SK-N-SH (cell line): ENCODE results near the gene ACTL6A. TPM values are rescaled to one million over a fixed set of nuclear protein-coding genes. Genes with fewer than 3 reads are reported as not detected.

Experiments
- CTCF ChIA-PET: fragments of 300-600, 350-600 bp; formaldehyde crosslinking; extraction: SDS; loops from one replicate; lab custom pipeline; 2021; lab: Yijun Ruan, JAX
- POLR2A ChIA-PET: fragments of 350-600 bp; sonication (Branson Sonifier 250); formaldehyde crosslinking; extraction: SDS; loops from one replicate; lab custom pipeline; 2020; ENCODE audit warnings: antibody characterized with exemption, inconsistent platforms; lab: Yijun Ruan, JAX
- DNase-seq: peaks from one replicate; pipeline ENCODE4 v3.0.0; 2012
- H2AFZ ChIP-seq: fragments of 200-600 bp; sonication (generic); 2 replicates; pipeline ENCODE4 v1.8.1; 2016; ENCODE audit warnings: antibody characterized with exemption, mild to moderate bottlenecking, low read depth
- H3F3A ChIP-seq: fragments of 200-600 bp; sonication (generic); replicated peaks from 2 replicates; pipeline ENCODE3; 2016; ENCODE audit warnings: antibody characterized with exemption, mild to moderate bottlenecking; ENCODE audit not compliant: insufficient read depth
- H3K27ac ChIP-seq, 2 experiments: fragments of 200-500 bp in 1 of 2; fragments of 200-600 bp in 1 of 2; sonication (Bioruptor generic) in 1 of 2; sonication (generic), shearing (Covaris generic) in 1 of 2; 2 replicates each; pipeline versions ENCODE4 v1.5.1 to v1.6.1; 2014 to 2016; ENCODE audit warnings: low read depth in 2 of 2, inconsistent platforms in 1 of 2, low read length in 1 of 2, mild to moderate bottlenecking in 1 of 2, mixed read lengths in 1 of 2
- H3K27me3 ChIP-seq: fragments of 200-600 bp; sonication (generic), shearing (Covaris generic); 2 replicates; pipeline ENCODE4 v1.6.1; 2016; ENCODE audit warnings: mixed run types; ENCODE audit not compliant: insufficient read depth
- H3K36me3 ChIP-seq, 2 experiments: fragments of 200-500 bp in 1 of 2; fragments of 200-600 bp in 1 of 2; sonication (Bioruptor generic) in 1 of 2; sonication (generic) in 1 of 2; replicated peaks in 1 of 2; 2 replicates each; pipeline versions ENCODE3 to v1.5.1; 2014 to 2016; ENCODE audit warnings: low read length in 1 of 2, mild to moderate bottlenecking in 1 of 2; ENCODE audit not compliant: insufficient read depth in 2 of 2, control insufficient read depth in 1 of 2
- H3K4me1 ChIP-seq, 2 experiments: fragments of 200-500 bp in 1 of 2; fragments of 200-600 bp in 1 of 2; sonication (Bioruptor generic) in 1 of 2; sonication (generic), shearing (Covaris generic) in 1 of 2; 2 replicates each; pipeline versions ENCODE4 v1.5.1 to v1.6.1; 2014 to 2016; ENCODE audit warnings: low read depth in 1 of 2, low read length in 1 of 2, mixed run types in 1 of 2; ENCODE audit not compliant: insufficient read depth in 2 of 2, control insufficient read depth in 1 of 2
- H3K4me2 ChIP-seq: fragments of 200-600 bp; sonication (generic), shearing (Covaris generic); 2 replicates; pipeline ENCODE4 v1.6.1; 2017; ENCODE audit warnings: mixed run types
- H3K4me3 ChIP-seq, 2 experiments: fragments of 200-500 bp in 1 of 2; fragments of 200-600 bp in 1 of 2; sonication (Bioruptor generic) in 1 of 2; sonication (generic), shearing (Covaris generic) in 1 of 2; 2 replicates each; pipeline versions ENCODE4 v1.5.1 to v1.8.1; 2014 to 2016; ENCODE audit warnings: low read depth in 2 of 2, inconsistent platforms in 1 of 2, low read length in 1 of 2, mild to moderate bottlenecking in 1 of 2, mixed read lengths in 1 of 2, moderate library complexity in 1 of 2
- H3K79me2 ChIP-seq: fragments of 200-600 bp; sonication (generic); 2 replicates; pipeline ENCODE4 v1.8.1; 2017; ENCODE audit warnings: mild to moderate bottlenecking; ENCODE audit not compliant: insufficient read depth
- H3K9ac ChIP-seq: fragments of 200-600 bp; sonication (generic); 2 replicates; pipeline ENCODE4 v1.6.1; 2017; ENCODE audit warnings: mixed run types
- H3K9me2 ChIP-seq: fragments of 200-600 bp; sonication (generic); 2 replicates; pipeline ENCODE4 v1.6.1; 2017; ENCODE audit warnings: mixed run types
- H3K9me3 ChIP-seq: fragments of 200-600 bp; sonication (generic); 2 replicates; pipeline ENCODE4 v1.6.1; 2017; ENCODE audit warnings: mixed run types, mild to moderate bottlenecking, moderate library complexity
- H4K20me1 ChIP-seq: fragments of 200-600 bp; sonication (generic); 2 replicates; pipeline ENCODE4 v1.6.1; 2017; ENCODE audit warnings: mild to moderate bottlenecking, mixed run types; ENCODE audit not compliant: insufficient read depth
- ELF1 ChIP-seq: IDR thresholded peaks from 2 replicates; pipeline ENCODE4 v1.4.0; 2012
- FOSL2 ChIP-seq: IDR thresholded peaks from 2 replicates; pipeline ENCODE4 v1.4.0; 2012; ENCODE audit warnings: low read depth, mild to moderate bottlenecking, moderate library complexity, borderline replicate concordance
- FOXM1 ChIP-seq: IDR thresholded peaks from 2 replicates; pipeline ENCODE4 v1.4.0; 2012; ENCODE audit warnings: low read depth, mild to moderate bottlenecking
- GABPA ChIP-seq: IDR thresholded peaks from 2 replicates; pipeline ENCODE4 v1.4.0; 2012; ENCODE audit warnings: low read depth, mild to moderate bottlenecking
- GATA2 ChIP-seq: sonication (generic); formaldehyde crosslinking; IDR thresholded peaks from 2 replicates; pipeline ENCODE4 v1.5.0; 2020; ENCODE audit warnings: mild to moderate bottlenecking, missing genetic modification reagents
- IRF3 ChIP-seq: fragments of 150-350 bp; IDR thresholded peaks from 2 replicates; pipeline ENCODE4 v1.6.1; 2016; ENCODE audit warnings: mild to moderate bottlenecking, low read depth, low read length
- NFIC ChIP-seq: IDR thresholded peaks from 2 replicates; pipeline ENCODE4 v1.4.0; 2012; ENCODE audit warnings: borderline replicate concordance
- NRF1 ChIP-seq: IDR thresholded peaks from 2 replicates; pipeline ENCODE4 v1.6.1; 2012; ENCODE audit warnings: low read depth, mild to moderate bottlenecking, low read length
- RFX5 ChIP-seq: IDR thresholded peaks from 2 replicates; pipeline ENCODE4 v1.6.1; 2012; ENCODE audit warnings: mild to moderate bottlenecking, improper control_type of control experiment, low read length
- RXRA ChIP-seq: IDR thresholded peaks from 2 replicates; pipeline ENCODE4 v1.4.0; 2012; ENCODE audit warnings: low read depth, mild to moderate bottlenecking, borderline replicate concordance
- SIN3A ChIP-seq: IDR thresholded peaks from 2 replicates; pipeline ENCODE4 v1.6.1; 2012; ENCODE audit warnings: low read depth, mild to moderate bottlenecking, low read length, moderate library complexity, borderline replicate concordance
- SMC3 ChIP-seq: IDR thresholded peaks from 2 replicates; pipeline ENCODE4 v1.6.1; 2012; ENCODE audit warnings: low read depth, low read length, improper control_type of control experiment
- TCF12 ChIP-seq: IDR thresholded peaks from 2 replicates; pipeline ENCODE4 v1.4.0; 2012
- USF2 ChIP-seq: fragments of 150-350 bp; IDR thresholded peaks from 2 replicates; pipeline ENCODE4 v1.6.1; 2017; ENCODE audit warnings: antibody characterized with exemption, low read length, low read depth, borderline replicate concordance
- WGBS: methylation state at CpG from one replicate; pipeline ENCODE4 v1.1.6; 2017; ENCODE audit warnings: low lambda C conversion rate; 5-methylcytosine and 5-hydroxymethylcytosine counted together
- polyA plus RNA-seq, 3 experiments: library from polyadenylated mRNA; depleted of rRNA; stranded (reverse); fragments of >200 nt; gene quantifications; 2 replicates each; pipeline ENCODE4 v1.2.3, GENCODE V29; 2012
- TF ChIP-seq, protein P1 (sequence below): IDR thresholded peaks from 2 replicates; pipeline ENCODE4 v1.6.1; 2012; ENCODE audit warnings: mild to moderate bottlenecking, low read depth, low read length, moderate library complexity
- TF ChIP-seq, protein P2 (sequence below): IDR thresholded peaks from 2 replicates; pipeline ENCODE4 v1.4.0; 2012; ENCODE audit warnings: low read depth, borderline replicate concordance

ACTL6A gene
- polyA plus RNA-seq, 1 of the 3 experiments (the other 2 are of a cell fraction): 87.7 TPM

DNA sequence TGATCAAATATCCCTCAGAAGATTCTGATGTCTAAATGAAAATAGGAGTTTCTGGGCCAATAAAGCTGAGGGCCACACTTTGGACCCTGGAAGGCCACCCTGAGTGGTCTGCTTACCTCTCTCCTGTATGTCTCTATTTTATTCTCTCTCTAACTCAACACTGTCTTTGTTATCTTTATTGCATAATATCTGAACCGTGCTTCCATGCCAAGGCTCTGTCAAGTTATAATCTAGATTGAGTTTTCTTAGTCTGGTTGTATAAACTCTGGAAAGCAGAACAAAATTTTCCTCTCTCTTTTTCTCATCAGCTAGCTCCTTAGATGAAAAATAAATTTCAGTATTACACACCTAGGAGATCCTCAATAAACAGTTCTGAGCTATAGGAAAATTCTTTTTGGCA, 36.2 kb upstream of the ACTL6A start:
- no peak for DNase-seq
- Histone ChIP-seq H2AFZ (peak overlapping the region; percentile 66; the same call in 1 of the 2 replicates), H3K27me3 (no peaks in the 10 kb centered on the region), H3K9ac (no peak overlapping the region), H3K4me1 (peaks cover 8 to 11% of the 10 kb centered on the region in 2 experiments; a peak in 3 of 4 replicates), H3K9me2 (no peaks in the 10 kb centered on the region), H3K4me3 (no peak overlapping the region), H3F3A (no peaks in the 10 kb centered on the region), H3K79me2 (no peaks in the 10 kb centered on the region), H3K27ac (peak overlapping the region in 1 of 2 experiments; percentile 61; a peak in 2 of 4 replicates), H3K4me2 (0 out of 2 replicates have a peak overlapping the region, but pooled peaks have one; percentile 46), H3K36me3 (no peaks in the 10 kb centered on the region), H3K9me3 (no peaks in the 10 kb centered on the region), H4K20me1 (no peaks in the 10 kb centered on the region)
- 17% methylated on average over 1 of the region's 1 CpG for WGBS
- CTCF ChIA-PET: interaction anchor here (1.0 to 1.2 kb wide), 2 partner anchors 31 to 63 kb away, joined by 3 to 4 read pairs; no protein-coding TSS in a partner anchor
- POLR2A ChIA-PET: no interaction called here
- TF ChIP-seq RFX5 (no peak), ELF1 (no peak), SMC3 (no peak), FOSL2 (no peak), SIN3A (no peak), USF2 (no peak), GABPA (no peak), TCF12 (no peak), NFIC (no peak), IRF3 (no peak), FOXM1 (no peak), RXRA (no peak), NRF1 (no peak), GATA2 (CRISPR knock-in tag) (no peak)
- TF ChIP-seq, protein P1, sequence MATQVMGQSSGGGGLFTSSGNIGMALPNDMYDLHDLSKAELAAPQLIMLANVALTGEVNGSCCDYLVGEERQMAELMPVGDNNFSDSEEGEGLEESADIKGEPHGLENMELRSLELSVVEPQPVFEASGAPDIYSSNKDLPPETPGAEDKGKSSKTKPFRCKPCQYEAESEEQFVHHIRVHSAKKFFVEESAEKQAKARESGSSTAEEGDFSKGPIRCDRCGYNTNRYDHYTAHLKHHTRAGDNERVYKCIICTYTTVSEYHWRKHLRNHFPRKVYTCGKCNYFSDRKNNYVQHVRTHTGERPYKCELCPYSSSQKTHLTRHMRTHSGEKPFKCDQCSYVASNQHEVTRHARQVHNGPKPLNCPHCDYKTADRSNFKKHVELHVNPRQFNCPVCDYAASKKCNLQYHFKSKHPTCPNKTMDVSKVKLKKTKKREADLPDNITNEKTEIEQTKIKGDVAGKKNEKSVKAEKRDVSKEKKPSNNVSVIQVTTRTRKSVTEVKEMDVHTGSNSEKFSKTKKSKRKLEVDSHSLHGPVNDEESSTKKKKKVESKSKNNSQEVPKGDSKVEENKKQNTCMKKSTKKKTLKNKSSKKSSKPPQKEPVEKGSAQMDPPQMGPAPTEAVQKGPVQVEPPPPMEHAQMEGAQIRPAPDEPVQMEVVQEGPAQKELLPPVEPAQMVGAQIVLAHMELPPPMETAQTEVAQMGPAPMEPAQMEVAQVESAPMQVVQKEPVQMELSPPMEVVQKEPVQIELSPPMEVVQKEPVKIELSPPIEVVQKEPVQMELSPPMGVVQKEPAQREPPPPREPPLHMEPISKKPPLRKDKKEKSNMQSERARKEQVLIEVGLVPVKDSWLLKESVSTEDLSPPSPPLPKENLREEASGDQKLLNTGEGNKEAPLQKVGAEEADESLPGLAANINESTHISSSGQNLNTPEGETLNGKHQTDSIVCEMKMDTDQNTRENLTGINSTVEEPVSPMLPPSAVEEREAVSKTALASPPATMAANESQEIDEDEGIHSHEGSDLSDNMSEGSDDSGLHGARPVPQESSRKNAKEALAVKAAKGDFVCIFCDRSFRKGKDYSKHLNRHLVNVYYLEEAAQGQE: no peak
- TF ChIP-seq, protein P2, sequence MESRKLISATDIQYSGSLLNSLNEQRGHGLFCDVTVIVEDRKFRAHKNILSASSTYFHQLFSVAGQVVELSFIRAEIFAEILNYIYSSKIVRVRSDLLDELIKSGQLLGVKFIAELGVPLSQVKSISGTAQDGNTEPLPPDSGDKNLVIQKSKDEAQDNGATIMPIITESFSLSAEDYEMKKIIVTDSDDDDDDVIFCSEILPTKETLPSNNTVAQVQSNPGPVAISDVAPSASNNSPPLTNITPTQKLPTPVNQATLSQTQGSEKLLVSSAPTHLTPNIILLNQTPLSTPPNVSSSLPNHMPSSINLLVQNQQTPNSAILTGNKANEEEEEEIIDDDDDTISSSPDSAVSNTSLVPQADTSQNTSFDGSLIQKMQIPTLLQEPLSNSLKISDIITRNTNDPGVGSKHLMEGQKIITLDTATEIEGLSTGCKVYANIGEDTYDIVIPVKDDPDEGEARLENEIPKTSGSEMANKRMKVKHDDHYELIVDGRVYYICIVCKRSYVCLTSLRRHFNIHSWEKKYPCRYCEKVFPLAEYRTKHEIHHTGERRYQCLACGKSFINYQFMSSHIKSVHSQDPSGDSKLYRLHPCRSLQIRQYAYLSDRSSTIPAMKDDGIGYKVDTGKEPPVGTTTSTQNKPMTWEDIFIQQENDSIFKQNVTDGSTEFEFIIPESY: no peak
- TF ChIP-seq, all 33 proteins: peak for 0
